ENCODE results near the gene TSPAN18.

The TSPAN18 gene

DNA sequence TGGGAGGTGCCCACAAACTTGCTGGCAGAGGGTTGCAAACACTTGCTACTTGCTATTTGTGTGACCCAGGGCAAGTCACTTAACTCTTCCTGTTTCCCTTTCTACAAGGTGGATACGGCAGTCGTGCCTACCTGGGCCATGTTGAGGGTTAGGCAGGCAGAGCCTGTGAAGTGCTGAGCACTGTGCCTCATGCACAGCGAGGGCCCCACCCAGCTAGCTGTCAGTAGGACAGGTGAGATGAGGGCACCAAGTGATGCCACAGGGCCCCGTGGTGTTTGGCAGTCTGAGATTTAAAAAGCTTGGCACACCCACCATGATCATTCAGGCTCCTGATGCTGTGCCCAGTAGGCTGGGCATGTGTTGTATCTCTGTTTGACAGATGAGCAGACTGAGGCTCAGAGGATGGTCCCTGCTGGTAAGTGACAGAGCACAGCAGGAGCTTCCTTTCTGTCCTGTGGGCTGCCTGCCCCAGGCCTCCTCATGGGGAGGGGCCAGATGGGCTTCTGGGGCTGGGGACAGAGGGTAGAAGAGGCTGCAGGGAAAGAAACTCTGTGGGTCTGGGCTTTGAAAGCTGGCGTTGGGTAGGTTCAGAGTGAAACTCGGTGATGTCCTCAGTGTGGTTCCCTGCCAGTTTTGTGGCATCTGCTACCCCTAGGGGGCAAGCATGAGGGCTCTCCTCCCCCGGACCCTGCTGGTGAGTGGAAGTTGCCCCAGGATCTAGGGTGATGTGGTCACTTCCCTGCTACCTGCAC, 59.3 kb downstream of the TSPAN18 start:
- Histone ChIP-seq H3K4me3 (no peak overlapping the region), H3K36me3 (replicated peaks) (no peaks in the 10 kb centered on the region), H3K27me3 (ENCODE audit: low read depth) (no peaks in the 10 kb centered on the region), H3K4me1 (peaks cover 4% of the 10 kb centered on the region; the same call in 1 of the 2 replicates), H3K9me3 (no peaks in the 10 kb centered on the region)
- peak in 1 of 2 experiments; percentile 33 for DNase-seq (ENCODE audit: low spot score in 2 of 2)
- in situ Hi-C loops (cut with MboI; ENCODE audit: low sequenced_read_pairs) = no loop called here

DNA sequence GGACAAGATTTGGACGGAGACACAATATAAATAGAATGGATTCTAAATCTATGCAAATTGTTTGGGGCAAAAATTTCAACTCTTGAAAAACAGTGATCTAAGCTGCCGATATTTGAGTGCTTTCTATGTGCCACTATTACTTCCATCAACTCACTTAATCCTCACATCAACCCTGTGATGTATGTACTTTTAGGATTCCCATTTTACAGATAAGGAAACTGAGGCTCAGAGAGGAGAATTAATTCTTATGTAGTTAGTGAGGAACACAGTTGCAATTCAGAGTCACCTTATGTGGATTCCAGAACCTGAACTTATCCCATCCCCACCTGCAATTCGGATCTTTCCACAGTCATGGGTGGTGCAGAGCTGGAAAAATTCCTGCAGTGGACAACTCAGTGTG, 60.3 kb downstream of the TSPAN18 start:
- peaks cover 4% of the 10 kb centered on the region; the same call in 1 of the 2 replicates for H3K4me1 ChIP-seq
- in situ Hi-C loops (cut with MboI; ENCODE audit: low sequenced_read_pairs) = no loop called here
- no peaks in the 10 kb centered on the region for H3K9me3 ChIP-seq
- no peaks in the 10 kb centered on the region for H3K27me3 ChIP-seq (ENCODE audit: low read depth)
- H3K36me3 ChIP-seq (replicated peaks) = no peaks in the 10 kb centered on the region
- no peak for DNase-seq (ENCODE audit: low spot score in 2 of 2)
- H3K4me3 ChIP-seq = no peak overlapping the region

DNA sequence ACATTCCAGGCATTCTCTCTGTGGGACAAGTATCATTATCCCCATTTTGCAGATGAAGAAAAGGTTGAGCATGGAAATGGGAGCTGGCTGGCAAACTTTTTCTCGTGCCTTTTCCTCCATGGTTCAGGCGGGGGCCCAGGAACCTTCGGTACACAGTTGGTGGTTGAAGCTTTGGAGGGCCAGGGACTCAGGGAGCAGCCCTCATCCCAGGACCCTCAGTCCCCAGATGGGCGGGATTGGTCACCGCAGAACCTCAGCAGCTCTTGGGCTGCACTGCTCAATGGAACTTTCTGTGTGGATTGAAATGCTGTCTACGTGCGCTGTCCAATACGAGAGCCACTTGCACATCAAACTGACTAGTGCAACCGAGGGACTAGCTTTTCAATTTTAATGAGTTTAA, 61.2 kb downstream of the TSPAN18 start:
- H3K9me3 ChIP-seq = no peaks in the 10 kb centered on the region
- H3K4me1 ChIP-seq = peaks cover 4% of the 10 kb centered on the region; the same call in 1 of the 2 replicates
- no peaks in the 10 kb centered on the region for H3K27me3 ChIP-seq (ENCODE audit: low read depth)
- H3K4me3 ChIP-seq = no peak overlapping the region
- in situ Hi-C loops (cut with MboI; ENCODE audit: low sequenced_read_pairs) = no loop called here
- no peaks in the 10 kb centered on the region for H3K36me3 ChIP-seq (replicated peaks)
- no peak for DNase-seq (ENCODE audit: low spot score in 2 of 2)

DNA sequence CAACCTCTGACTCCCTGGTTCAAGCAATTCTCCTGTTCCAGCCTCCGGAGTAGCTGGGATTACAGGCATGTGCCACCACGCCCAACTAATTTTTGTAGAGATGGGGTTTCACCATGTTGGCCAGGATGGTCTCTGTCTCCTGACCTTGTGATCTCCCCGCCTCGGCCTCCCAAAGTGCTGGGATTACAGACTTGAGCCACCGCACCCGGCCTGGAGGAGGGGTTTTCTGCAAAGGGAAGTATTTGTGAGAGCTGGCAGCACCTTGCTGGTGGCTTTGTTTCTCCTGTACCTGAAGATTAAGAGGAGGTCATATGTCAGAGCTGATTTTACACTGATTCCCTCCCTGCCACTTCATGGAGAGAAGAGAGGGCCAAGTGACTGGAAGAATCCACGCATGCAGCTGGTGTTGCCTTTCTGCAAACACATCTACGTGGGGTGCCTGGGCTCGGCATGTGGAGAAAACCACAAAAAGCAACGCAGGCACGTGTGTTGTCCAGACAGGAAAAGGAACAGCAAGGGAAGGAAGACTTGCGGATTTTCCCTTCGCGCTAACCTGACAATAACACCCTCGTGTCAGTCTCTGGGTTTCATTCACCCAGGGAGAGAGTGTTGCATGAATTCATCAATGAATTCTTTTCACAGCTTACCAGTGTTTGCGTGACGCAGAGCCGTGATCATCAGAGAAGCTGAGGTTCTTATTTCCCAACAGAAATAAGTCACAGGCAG, 61.9 kb downstream of the TSPAN18 start:
- no peak overlapping the region for H3K4me3 ChIP-seq
- no peaks in the 10 kb centered on the region for H3K9me3 ChIP-seq
- H3K27me3 ChIP-seq (ENCODE audit: low read depth) = no peaks in the 10 kb centered on the region
- in situ Hi-C loops (cut with MboI; ENCODE audit: low sequenced_read_pairs) = no loop called here
- DNase-seq (ENCODE audit: low spot score in 2 of 2) = no peak
- no peaks in the 10 kb centered on the region for H3K36me3 ChIP-seq (replicated peaks)
- H3K4me1 ChIP-seq = peaks cover 4% of the 10 kb centered on the region; the same call in 1 of the 2 replicates

DNA sequence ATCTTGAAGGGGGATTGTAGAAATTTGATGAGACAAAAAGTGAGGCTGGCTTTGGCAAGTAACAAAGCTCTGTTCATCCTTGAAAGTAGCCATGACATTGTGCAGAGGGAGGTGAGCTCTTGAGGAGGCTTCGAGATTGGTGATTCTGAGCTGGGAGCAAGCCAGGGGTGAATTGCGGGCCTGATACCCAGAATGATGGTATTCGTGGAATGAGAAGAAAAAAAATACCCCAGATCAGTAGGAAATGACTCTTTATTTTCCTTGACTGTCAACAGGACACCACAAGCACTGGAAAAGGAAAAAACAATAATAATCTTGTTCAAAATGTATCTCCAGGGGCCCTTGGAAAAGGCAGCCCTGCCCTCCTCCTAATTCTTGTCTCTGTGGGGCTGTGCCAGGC, 62.7 kb downstream of the TSPAN18 start:
- in situ Hi-C loops (cut with MboI; ENCODE audit: low sequenced_read_pairs) = no loop called here
- Histone ChIP-seq H3K27me3 (ENCODE audit: low read depth) (no peaks in the 10 kb centered on the region), H3K4me3 (no peak overlapping the region), H3K36me3 (replicated peaks) (no peaks in the 10 kb centered on the region), H3K4me1 (peaks cover 4% of the 10 kb centered on the region; the same call in 1 of the 2 replicates), H3K9me3 (no peaks in the 10 kb centered on the region)
- DNase-seq (ENCODE audit: low spot score in 2 of 2) = no peak

DNA sequence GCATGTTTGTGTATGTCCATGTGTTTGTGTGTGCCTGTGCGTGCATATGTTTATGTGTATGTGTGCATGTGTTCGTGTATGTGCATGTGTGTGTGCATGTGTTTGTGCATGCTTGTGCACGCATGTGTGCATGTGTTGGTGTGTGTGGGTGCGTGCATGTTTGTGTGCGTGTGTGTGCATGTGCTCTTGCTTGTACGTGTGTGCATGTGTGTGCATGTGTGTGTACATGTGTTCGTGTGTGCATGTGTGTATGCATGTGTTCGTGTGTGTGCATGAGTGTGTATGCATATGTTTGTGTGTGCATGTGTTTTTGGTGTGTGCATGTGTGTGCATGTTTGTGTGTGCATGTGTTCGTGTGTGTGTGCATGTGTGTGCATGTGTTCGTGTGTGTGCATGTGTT, 63.4 kb downstream of the TSPAN18 start:
- H3K9me3 ChIP-seq = no peaks in the 10 kb centered on the region
- no peaks in the 10 kb centered on the region for H3K36me3 ChIP-seq (replicated peaks)
- H3K4me1 ChIP-seq = peaks cover under 1% of the 10 kb centered on the region; the same call in 1 of the 2 replicates
- no peak overlapping the region for H3K4me3 ChIP-seq
- H3K27me3 ChIP-seq (ENCODE audit: low read depth) = no peaks in the 10 kb centered on the region
- no peak for DNase-seq (ENCODE audit: low spot score in 2 of 2)
- in situ Hi-C loops (cut with MboI; ENCODE audit: low sequenced_read_pairs) = no loop called here

DNA sequence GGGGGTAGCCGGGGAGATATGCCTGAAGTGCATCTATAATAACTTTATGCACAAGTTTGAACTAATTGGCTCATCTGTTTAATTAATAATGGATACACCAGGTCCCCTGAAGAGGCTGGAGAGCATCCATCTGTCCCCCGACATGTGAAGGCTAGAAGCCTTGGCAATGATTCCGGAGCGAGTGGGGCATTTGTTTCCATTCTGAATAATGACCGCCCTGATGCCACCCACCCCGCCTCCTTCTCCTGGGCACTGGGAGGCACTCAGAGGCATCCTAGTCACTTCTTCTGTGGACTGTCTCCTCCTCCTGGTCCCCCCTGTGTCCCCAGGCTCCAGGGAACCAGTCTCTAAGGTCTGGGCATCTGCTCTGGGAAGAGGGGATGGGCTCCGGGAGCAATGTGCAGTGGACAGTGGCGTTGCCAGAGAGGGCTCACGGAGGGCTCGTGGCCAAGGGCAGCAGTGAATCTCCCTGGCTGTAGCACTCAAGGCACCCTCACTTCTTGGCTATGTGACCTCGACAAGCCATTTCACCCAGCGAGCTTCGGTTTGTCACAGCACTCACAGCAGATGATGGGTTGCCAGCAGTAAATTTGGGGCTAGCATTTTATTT, 64.7 kb downstream of the TSPAN18 start:
- in situ Hi-C loops (cut with MboI; ENCODE audit: low sequenced_read_pairs) = no loop called here
- Histone ChIP-seq H3K9me3 (no peaks in the 10 kb centered on the region), H3K36me3 (replicated peaks) (no peaks in the 10 kb centered on the region), H3K4me3 (no peak overlapping the region), H3K4me1 (no peaks in the 10 kb centered on the region), H3K27me3 (ENCODE audit: low read depth) (no peaks in the 10 kb centered on the region)
- DNase-seq (ENCODE audit: low spot score in 2 of 2) = no peak

DNA sequence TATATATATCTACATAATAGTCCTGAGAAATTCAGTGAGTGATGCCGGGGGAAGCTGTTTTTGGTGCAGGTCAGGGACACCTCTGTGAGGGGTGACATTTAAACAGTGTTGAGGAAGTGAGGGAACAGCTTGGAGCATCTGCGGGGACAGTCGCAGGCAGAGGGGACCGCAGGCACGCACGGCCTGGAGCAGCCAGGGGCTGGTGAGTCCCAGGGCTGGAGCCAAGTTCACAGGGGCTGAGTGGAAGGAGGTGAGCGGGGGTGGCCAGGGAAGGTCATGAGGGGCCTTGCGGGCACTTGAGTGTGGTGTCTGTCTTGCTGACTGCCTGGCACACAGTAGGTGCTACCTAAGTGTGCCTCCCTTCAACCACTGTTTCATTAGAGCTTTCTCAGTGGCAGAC, 65.4 kb downstream of the TSPAN18 start:
- H3K4me1 ChIP-seq = peaks cover 1% of the 10 kb centered on the region; the same call in 1 of the 2 replicates
- DNase-seq (ENCODE audit: low spot score in 2 of 2) = no peak
- H3K4me3 ChIP-seq = no peak overlapping the region
- H3K27me3 ChIP-seq (ENCODE audit: low read depth) = no peaks in the 10 kb centered on the region
- H3K9me3 ChIP-seq = no peaks in the 10 kb centered on the region
- in situ Hi-C loops (cut with MboI; ENCODE audit: low sequenced_read_pairs) = no loop called here
- H3K36me3 ChIP-seq (replicated peaks) = no peaks in the 10 kb centered on the region

DNA sequence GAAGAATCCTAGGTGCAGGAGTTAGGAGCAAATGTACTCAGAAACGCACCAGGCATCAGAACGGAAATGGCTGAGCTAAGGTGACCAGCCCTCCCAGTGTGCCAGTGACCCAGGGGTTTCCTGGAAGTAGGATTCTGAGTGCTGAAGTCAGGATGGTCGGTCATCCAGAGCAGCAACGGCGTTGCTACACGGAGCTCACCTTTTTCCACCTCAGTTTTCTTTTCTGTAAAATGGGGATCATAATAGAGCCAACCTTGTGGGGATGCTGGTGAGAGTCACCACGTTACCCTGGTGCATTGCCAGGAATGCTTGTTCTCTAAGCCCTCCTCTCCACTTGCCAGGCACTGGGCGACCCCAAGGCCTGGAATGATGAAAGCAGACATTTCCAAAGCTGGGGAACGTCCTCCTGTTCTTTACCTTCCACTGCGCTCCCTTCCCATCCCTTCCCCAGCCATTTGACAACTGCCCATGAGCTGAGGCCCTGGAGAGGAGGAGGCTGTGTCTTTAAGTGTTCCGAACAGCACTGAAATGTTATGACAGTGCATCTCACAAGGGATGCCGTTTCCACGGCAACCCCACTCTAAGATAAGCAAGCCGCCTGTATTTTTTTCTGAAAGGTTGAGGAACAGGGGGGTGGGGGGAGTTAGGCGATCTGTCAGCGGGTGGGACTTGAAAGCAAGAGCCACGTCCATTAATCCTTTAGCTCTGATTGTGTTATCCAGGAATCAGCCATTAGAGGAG, 66.8 kb downstream of the TSPAN18 start:
- Histone ChIP-seq H3K27me3 (ENCODE audit: low read depth) (no peaks in the 10 kb centered on the region), H3K9me3 (no peaks in the 10 kb centered on the region), H3K36me3 (replicated peaks) (no peaks in the 10 kb centered on the region), H3K4me1 (peaks cover 12% of the 10 kb centered on the region), H3K4me3 (no peak overlapping the region)
- peak in 1 of 2 experiments; percentile 38 for DNase-seq (ENCODE audit: low spot score in 2 of 2)
- in situ Hi-C loops (cut with MboI; ENCODE audit: low sequenced_read_pairs) = no loop called here

DNA sequence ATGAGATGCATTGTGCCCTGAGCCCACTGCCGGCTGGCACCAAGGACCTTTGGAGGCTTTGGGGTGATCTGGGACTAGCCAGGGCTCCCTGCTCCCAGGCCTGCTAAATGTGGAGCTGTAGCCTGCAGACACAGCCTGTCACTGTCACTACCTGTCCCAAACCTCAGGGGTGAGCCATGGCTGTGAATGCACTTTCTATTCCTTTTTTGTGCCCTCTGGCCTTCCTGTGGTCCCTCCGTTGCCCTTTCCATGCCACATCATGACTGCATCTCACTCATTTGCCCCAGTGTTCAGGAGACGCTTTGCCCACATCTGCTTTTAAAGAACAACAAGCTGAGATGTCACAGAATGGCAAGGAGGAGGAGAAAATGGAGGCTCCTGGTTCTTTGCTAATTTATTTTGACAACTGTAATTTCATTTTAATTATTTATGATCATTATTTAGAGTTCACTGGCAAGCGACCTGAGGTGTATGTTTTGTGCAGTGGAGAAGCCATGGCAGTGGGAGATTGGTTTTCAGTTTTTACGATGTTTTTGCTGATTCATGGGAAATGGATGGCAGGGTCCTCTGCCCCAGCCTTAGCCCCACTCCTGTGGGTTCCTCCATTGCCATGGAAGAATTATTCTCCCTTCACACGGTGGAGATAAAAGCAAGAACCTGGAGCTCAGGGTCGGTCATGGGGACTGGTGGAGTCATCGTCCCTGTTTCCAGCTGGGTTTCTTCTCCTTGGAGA, 69.2 kb downstream of the TSPAN18 start:
- in situ Hi-C loops (cut with MboI; ENCODE audit: low sequenced_read_pairs) = no loop called here
- Histone ChIP-seq H3K9me3 (no peaks in the 10 kb centered on the region), H3K4me3 (no peak overlapping the region), H3K36me3 (replicated peaks) (no peaks in the 10 kb centered on the region), H3K4me1 (peaks cover 16% of the 10 kb centered on the region), H3K27me3 (ENCODE audit: low read depth) (no peaks in the 10 kb centered on the region)
- DNase-seq (ENCODE audit: low spot score in 2 of 2) = no peak

DNA sequence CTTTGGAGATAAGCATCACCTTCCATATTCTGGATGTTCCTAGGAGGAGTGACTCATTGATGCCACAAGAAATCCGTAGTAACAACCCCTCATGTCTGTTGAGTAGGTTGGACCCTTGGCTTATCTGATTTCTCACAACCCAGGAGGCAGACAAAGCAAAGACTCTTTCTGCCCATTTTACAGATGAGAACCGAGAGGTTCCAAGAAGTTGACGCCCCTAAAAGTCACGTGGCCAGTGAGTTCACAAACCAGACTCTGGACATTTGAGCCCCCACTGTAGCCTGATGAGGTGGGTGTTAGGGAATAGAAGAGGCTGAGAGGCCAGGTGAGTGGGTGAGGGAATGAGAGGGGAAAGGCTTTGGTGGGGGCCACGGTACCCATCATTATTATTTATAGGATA, 70.3 kb downstream of the TSPAN18 start:
- Histone ChIP-seq H3K36me3 (replicated peaks) (no peaks in the 10 kb centered on the region), H3K9me3 (no peaks in the 10 kb centered on the region), H3K4me1 (peaks cover 16% of the 10 kb centered on the region), H3K4me3 (no peak overlapping the region), H3K27me3 (ENCODE audit: low read depth) (no peaks in the 10 kb centered on the region)
- no peak for DNase-seq (ENCODE audit: low spot score in 2 of 2)
- in situ Hi-C loops (cut with MboI; ENCODE audit: low sequenced_read_pairs) = no loop called here

DNA sequence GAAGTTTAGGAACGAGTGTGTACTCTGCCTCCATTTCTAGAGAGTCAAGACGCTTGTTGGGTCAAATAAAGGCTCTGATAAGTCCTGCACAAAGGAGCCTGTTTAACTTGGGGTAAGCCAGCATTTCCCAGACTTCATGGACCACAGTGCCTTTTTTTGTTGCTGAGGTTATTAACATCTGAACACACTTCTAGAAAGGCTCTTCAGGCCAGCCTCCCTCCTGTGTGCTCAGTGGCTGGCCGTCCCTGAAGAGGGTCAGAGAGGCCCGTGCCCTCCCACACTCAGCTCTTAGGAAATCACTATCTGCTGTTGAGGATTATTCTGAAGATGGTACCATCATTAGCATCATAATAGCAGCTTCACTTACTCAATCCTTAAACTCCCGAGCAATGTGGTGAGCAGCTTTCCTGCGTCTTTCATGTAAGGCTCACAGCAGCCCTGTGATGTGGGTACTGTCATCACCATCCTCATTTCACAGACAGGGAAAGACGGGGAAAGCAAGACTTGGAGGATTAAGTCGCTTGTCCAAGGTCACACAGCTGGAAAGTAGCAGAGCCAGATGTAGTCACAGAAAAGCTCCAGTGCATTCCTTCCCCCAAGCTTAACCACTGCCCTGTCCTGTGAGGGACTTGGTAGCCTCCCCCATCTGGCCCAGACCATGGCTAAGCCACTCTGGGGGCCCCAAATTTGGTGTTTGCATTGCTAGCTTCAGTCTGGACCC, 71.3 kb downstream of the TSPAN18 start:
- H3K9me3 ChIP-seq = no peaks in the 10 kb centered on the region
- H3K27me3 ChIP-seq (ENCODE audit: low read depth) = no peaks in the 10 kb centered on the region
- in situ Hi-C loops (cut with MboI; ENCODE audit: low sequenced_read_pairs) = no loop called here
- peak; percentile 76 to 82 for DNase-seq (ENCODE audit: low spot score in 2 of 2)
- H3K36me3 ChIP-seq (replicated peaks) = no peaks in the 10 kb centered on the region
- peaks cover 16% of the 10 kb centered on the region for H3K4me1 ChIP-seq
- H3K4me3 ChIP-seq = no peak overlapping the region

DNA sequence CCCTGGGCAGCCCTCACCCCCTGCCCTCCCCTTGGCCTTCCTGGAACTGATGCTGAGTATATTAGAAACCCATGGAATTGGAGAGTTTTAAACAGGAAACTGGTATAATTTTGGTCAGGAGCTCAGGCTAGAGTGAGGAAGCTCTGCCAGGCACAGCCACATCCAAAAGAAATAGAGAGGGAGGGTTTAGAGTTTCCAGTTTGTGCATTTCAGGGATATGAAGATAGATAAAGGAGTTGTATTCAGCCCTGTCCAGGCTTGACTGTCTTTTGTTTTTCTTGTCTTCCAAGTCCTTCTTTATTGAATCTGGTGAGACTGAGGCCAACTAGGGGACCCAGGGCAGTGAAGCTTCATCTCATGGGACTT, 71.8 kb downstream of the TSPAN18 start:
- no peaks in the 10 kb centered on the region for H3K9me3 ChIP-seq

More for the DNA sequence above, 71.8 kb downstream of the TSPAN18 start:
- in situ Hi-C loops (cut with MboI; ENCODE audit: low sequenced_read_pairs) = no loop called here
- H3K27me3 ChIP-seq (ENCODE audit: low read depth) = no peaks in the 10 kb centered on the region
- no peak overlapping the region for H3K4me3 ChIP-seq
- no peaks in the 10 kb centered on the region for H3K36me3 ChIP-seq (replicated peaks)
- no peak for DNase-seq (ENCODE audit: low spot score in 2 of 2)
- H3K4me1 ChIP-seq = peaks cover 16% of the 10 kb centered on the region
